BLaER1 treated with 17β-estradiol and CSF1 and Interleukin-3, amounts not matched to agents 10 nM and 100 nM (cell line): Measurements from ENCODE around the gene RBMS1.
A peak's percentile ranks its signal among the peaks of the same experiment; 100 is the strongest.

Source experiments
- H3K27ac ChIP-seq, 11 experiments: shearing (Covaris generic); formaldehyde crosslinking; 2 replicates each; pipeline ENCODE4 v1.8.1; 2022
- H3K27me3 ChIP-seq, 11 experiments: shearing (Covaris generic); formaldehyde crosslinking; 2 replicates each; pipeline ENCODE4 v1.8.1; 2022
- H3K36me3 ChIP-seq, 11 experiments: shearing (Covaris generic); formaldehyde crosslinking; 2 replicates each; pipeline ENCODE4 v1.8.1; 2022
- H3K4me1 ChIP-seq, 10 experiments: shearing (Covaris generic); formaldehyde crosslinking; 2 replicates each; pipeline ENCODE4 v1.8.1; 2022
- H3K4me2 ChIP-seq, 11 experiments: shearing (Covaris generic); formaldehyde crosslinking; 2 replicates each; pipeline ENCODE4 v1.8.1; 2022
- H3K4me3 ChIP-seq, 10 experiments: shearing (Covaris generic); formaldehyde crosslinking; 2 replicates each; pipeline ENCODE4 v1.8.1; 2022
- H3K9ac ChIP-seq, 11 experiments: shearing (Covaris generic); formaldehyde crosslinking; 2 replicates each; pipeline ENCODE4 v1.8.1; 2022
- H3K9me3 ChIP-seq, 11 experiments: shearing (Covaris generic); formaldehyde crosslinking; replicated peaks in 1 of 11; 2 replicates each; pipeline ENCODE4 v1.8.1; 2022
- H4K20me1 ChIP-seq, 11 experiments: shearing (Covaris generic); formaldehyde crosslinking; 2 replicates each; pipeline ENCODE4 v1.8.1; 2022
- Cebpa-rat ChIP-seq, 11 experiments: shearing (Covaris generic); IDR thresholded peaks; 2 replicates each; pipeline ENCODE4 v1.8.1; 2022

The RBMS1 gene

DNA sequence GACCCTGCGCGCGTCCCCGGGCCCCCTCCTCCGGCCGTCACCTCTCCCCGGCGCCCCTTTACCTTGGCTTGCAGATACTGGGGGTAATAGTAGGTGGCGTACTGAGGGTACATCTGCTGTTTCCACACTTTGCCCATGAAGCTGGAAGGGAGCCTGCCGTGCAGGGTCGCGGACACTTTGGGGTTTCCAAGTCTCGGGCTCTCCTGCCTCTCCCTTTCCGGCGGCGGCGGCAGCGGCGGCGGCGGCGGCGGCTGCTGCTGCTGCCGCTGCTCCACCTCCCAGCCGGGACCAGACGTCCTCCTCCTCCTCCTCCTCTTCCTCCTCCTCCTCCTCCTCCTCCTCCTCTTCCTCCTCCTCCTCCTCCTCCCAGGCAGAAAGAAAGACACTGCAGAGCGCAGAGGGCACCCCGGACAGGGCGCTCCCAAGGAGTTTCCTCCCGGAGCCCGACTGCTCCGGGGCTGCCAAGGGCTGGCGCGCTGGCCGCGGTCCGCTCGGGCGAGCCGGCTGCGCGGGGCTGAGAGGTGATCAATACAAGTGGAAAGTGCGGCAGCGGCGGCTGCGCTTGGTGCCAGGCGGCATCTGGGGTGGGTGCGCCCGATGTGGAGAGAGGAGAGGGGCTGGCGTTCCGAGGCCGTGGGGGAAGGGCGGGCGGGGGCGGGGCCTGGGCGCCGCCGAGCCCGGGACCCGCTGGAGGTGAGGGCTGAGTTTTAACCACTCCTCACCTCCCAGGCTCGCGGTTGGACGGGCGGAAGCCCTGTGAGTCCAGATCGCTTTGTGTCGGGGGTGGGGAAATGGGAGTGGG lies at the start of gene RBMS1:
TSS of gene RBMS1 (minus strand) at position 581 of the 802 bp plus-strand sequence. CDS start at position 137, 444 bp downstream.
- Histone ChIP-seq H4K20me1 (no peaks in the 10 kb centered on the region; a peak in 2 of 22 replicates), H3K9ac (peak within 1 kb of the TSS; percentile 50 to 89 (median 76)), H3K27ac (peak within 1 kb of the TSS in 7 of 11 experiments; percentile 2 to 59 (median 27); a peak in 12 of 22 replicates), H3K4me1 (peaks cover 0 to 14% (median 6%) of the 10 kb centered on the region in 10 experiments; a peak in 7 of 20 replicates), H3K4me2 (peak within 1 kb of the TSS; percentile 80 to 99 (median 94)), H3K36me3 (no peaks in the 10 kb centered on the region), H3K9me3 (no peaks in the 10 kb centered on the region), H3K4me3 (peak within 1 kb of the TSS; percentile 70 to 88 (median 76)), H3K27me3 (peaks cover 29 to 56% (median 48%) of the 10 kb centered on the region in 11 experiments)
- TF ChIP-seq Cebpa-rat (IDR thresholded peaks at IDR 0.05): no peak

GRCh38 chr2:160541745-160542144 lies 48.1 kb upstream of the RBMS1 start:
- Histone ChIP-seq H3K4me3 (no peak overlapping the region), H3K36me3 (no peaks in the 10 kb centered on the region)
- TF ChIP-seq Cebpa-rat (IDR thresholded peaks at IDR 0.05): no peak

DNA sequence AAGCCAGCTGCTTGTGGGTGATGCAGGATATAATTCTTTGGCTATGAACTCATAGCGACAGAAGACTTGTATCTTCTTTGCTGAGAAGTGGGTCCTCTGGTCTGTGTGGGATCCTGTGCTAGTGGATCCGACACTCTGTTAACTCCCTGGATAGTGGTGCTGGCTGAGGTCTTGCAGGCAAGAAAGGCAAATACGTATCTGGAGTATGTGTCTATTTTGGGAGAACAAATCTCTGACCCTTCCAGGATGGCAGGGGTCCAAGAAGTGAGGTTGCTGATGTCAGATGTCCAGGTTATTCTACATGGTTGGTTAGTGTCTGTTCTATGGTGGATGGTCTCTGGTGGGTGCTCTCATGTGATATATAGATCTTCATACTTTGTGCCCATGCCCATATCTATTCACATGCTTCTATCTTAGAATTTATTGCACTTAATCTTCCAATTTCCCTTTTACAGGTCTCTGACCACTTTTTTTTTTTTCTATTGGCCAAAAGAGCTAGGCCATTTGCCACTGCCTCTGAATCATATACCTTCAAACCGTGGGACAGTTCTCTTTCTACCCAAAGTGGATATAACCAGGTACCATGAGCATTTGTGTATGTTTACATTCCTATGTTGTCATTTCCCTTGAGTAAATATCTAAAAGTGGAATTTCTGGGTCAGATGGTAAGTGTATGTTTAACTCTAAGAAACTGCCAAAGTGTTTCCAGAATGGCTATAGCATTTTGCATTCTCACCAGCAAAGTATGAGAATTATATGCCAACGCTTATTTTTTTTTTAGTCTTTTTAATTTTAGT lies 45.1 kb upstream of the RBMS1 start:
- no peaks in the 10 kb centered on the region for H3K36me3 ChIP-seq
- no peaks in the 10 kb centered on the region for H3K4me1 ChIP-seq
- no peaks in the 10 kb centered on the region for H4K20me1 ChIP-seq
- no peak overlapping the region for H3K9ac ChIP-seq
- H3K9me3 ChIP-seq: no peaks in the 10 kb centered on the region
- H3K27ac ChIP-seq: no peak overlapping the region
- H3K4me2 ChIP-seq: no peak overlapping the region
- H3K27me3 ChIP-seq: no peaks in the 10 kb centered on the region
- no peak overlapping the region for H3K4me3 ChIP-seq
- TF ChIP-seq Cebpa-rat (IDR thresholded peaks at IDR 0.05): no peak

More at GRCh38 chr2:160541745-160542144, 48.1 kb upstream of the RBMS1 start:
- Histone ChIP-seq H4K20me1 (no peaks in the 10 kb centered on the region), H3K4me2 (no peak overlapping the region), H3K4me1 (no peaks in the 10 kb centered on the region), H3K9me3 (no peaks in the 10 kb centered on the region), H3K27me3 (no peaks in the 10 kb centered on the region), H3K9ac (no peak overlapping the region), H3K27ac (no peak overlapping the region)

DNA sequence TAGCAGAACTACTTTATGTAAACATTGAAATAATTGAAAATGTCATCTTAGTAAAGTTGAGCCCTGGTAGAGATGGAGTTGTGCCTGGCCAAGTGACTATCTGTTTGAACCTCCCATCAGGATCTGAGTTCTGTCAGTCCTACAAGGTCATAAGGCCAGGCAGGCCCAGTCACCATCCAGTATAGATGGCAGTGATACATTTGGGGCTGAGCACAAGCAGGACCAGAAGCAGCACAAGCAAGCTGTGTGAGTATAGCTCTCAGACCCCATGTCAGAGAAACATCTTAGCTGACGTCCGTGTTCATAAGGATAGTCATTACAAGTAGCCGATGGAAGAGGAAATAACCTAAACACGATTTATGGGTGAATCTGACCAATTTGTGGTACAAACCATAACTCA lies 44.5 kb upstream of the RBMS1 start:
- Histone ChIP-seq H3K9me3 (no peaks in the 10 kb centered on the region), H4K20me1 (no peaks in the 10 kb centered on the region), H3K27ac (no peak overlapping the region), H3K9ac (no peak overlapping the region), H3K4me1 (no peaks in the 10 kb centered on the region), H3K27me3 (no peaks in the 10 kb centered on the region), H3K4me3 (no peak overlapping the region), H3K36me3 (no peaks in the 10 kb centered on the region), H3K4me2 (no peak overlapping the region)
- TF ChIP-seq Cebpa-rat (IDR thresholded peaks at IDR 0.05): no peak

GRCh38 chr2:160534996-160535395 lies 41.4 kb upstream of the RBMS1 start:
- H3K4me1 ChIP-seq: peaks cover 0 to 6% (median 0%) of the 10 kb centered on the region in 10 experiments; a peak in 1 of 20 replicates
- H3K27me3 ChIP-seq: no peaks in the 10 kb centered on the region
- no peaks in the 10 kb centered on the region for H3K9me3 ChIP-seq
- TF ChIP-seq Cebpa-rat (IDR thresholded peaks at IDR 0.05): no peak
- H3K36me3 ChIP-seq: no peaks in the 10 kb centered on the region
- no peak overlapping the region for H3K27ac ChIP-seq
- no peaks in the 10 kb centered on the region for H4K20me1 ChIP-seq
- H3K4me2 ChIP-seq: no peak overlapping the region
- no peak overlapping the region for H3K4me3 ChIP-seq
- no peak overlapping the region for H3K9ac ChIP-seq

DNA sequence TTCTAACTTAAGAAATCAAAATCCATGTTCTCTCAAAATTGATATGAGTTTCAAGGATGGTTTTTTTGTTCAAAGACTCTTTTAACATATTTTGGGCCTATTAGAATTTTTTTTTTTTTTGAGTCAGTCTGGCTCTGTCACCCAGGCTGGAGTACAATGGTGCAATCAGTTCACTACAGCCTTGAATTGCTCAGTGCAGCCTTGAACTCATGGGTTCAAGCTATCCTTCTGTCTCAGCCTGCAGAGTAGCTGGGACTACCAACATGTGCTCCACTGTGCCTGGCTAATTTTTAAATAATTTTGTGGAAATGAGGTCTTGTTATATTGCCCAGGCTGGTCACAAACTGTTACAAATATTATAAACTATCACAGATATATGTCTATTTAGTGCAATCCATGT lies 40.6 kb upstream of the RBMS1 start:
- Histone ChIP-seq H3K36me3 (no peaks in the 10 kb centered on the region), H3K9me3 (no peaks in the 10 kb centered on the region), H3K9ac (no peak overlapping the region), H3K4me3 (no peak overlapping the region), H3K4me2 (no peak overlapping the region), H3K27me3 (no peaks in the 10 kb centered on the region), H3K27ac (no peak overlapping the region), H4K20me1 (no peaks in the 10 kb centered on the region), H3K4me1 (peaks cover 0 to 6% (median 0%) of the 10 kb centered on the region in 10 experiments; a peak in 1 of 20 replicates)
- no peak for TF ChIP-seq Cebpa-rat (IDR thresholded peaks at IDR 0.05)

GRCh38 chr2:160533482-160533881 lies 39.9 kb upstream of the RBMS1 start:
- H4K20me1 ChIP-seq: no peaks in the 10 kb centered on the region
- no peak overlapping the region for H3K9ac ChIP-seq
- H3K4me1 ChIP-seq: peaks cover 0 to 6% (median 0%) of the 10 kb centered on the region in 10 experiments; a peak in 1 of 20 replicates
- H3K27ac ChIP-seq: no peak overlapping the region
- no peak overlapping the region for H3K4me2 ChIP-seq
- H3K36me3 ChIP-seq: no peaks in the 10 kb centered on the region
- H3K4me3 ChIP-seq: no peak overlapping the region
- H3K27me3 ChIP-seq: no peaks in the 10 kb centered on the region
- TF ChIP-seq Cebpa-rat (IDR thresholded peaks at IDR 0.05): no peak
- H3K9me3 ChIP-seq: no peaks in the 10 kb centered on the region

- H4K20me1 ChIP-seq: no peaks in the 10 kb centered on the region
- no peak for TF ChIP-seq Cebpa-rat (IDR thresholded peaks at IDR 0.05)
- no peaks in the 10 kb centered on the region for H3K9me3 ChIP-seq
- no peak overlapping the region for H3K27ac ChIP-seq
- H3K4me3 ChIP-seq: no peak overlapping the region
- H3K27me3 ChIP-seq: no peaks in the 10 kb centered on the region
- no peak overlapping the region for H3K9ac ChIP-seq
- no peaks in the 10 kb centered on the region for H3K36me3 ChIP-seq
- H3K4me2 ChIP-seq: no peak overlapping the region
- H3K4me1 ChIP-seq: peaks cover 0 to 6% (median 0%) of the 10 kb centered on the region in 10 experiments; a peak in 1 of 20 replicates
These were observed 38.8 kb upstream of the RBMS1 start for GRCh38 chr2:160532388-160532787.

DNA sequence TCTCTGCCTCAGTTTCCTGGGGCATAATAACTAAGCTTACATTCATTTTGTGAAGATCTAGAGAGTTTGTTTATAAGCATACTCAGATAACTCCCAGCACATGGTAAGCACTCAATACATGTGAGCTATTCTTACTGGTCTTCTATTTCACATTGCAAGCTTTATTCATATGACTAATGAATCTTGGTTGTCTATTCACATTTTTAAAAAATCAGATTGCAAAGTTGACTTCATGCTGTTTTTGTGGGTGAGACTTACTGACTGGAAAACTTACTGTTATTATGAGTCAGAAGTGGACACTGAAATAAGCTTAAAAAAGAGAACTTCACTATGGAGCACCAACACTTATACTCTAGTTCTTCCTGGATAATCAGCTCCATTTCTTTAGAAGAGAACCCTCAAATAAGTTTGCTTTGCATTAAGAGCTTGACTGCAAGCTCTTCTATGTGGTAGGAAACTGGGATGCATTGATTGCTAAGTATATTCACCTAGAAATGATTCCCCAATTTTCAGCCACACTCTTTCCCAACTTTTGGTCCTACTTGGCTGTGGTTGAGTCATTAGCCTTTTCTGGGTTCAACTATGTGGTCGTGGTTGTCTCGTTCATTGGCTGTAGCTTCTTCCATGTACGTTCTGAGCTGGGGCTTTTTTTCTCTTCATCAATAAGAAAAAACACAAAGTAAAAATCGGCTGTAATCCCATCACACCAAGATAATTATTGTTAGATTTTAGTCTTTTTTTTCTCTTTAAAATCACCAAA lies 29.5 kb upstream of the RBMS1 start:
- Histone ChIP-seq H3K9me3 (no peaks in the 10 kb centered on the region), H3K4me1 (peaks cover 0 to 12% (median 0%) of the 10 kb centered on the region in 10 experiments; a peak in 5 of 20 replicates), H4K20me1 (no peaks in the 10 kb centered on the region), H3K27ac (no peak overlapping the region; a peak in 1 of 22 replicates), H3K4me3 (no peak overlapping the region), H3K4me2 (peak overlapping the region in 2 of 11 experiments; percentile 28 to 48; a peak in 3 of 22 replicates), H3K27me3 (no peaks in the 10 kb centered on the region), H3K36me3 (no peaks in the 10 kb centered on the region), H3K9ac (no peak overlapping the region)
- no peak for TF ChIP-seq Cebpa-rat (IDR thresholded peaks at IDR 0.05)
